GM10266 (cell line): ENCODE results near the gene ITGA1.

Source experiments
- DNase-seq: peaks from one replicate; pipeline ENCODE4 v3.0.0; 2012; ENCODE audit errors: extremely low spot score
- TF ChIP-seq, protein P1 (sequence below): IDR thresholded peaks from 2 replicates; pipeline ENCODE4 v1.5.1; 2012; ENCODE audit warnings: mild to moderate bottlenecking, low read depth; ENCODE audit not compliant: control insufficient read depth, insufficient read depth; ENCODE audit errors: missing control alignments

The ITGA1 gene

DNA sequence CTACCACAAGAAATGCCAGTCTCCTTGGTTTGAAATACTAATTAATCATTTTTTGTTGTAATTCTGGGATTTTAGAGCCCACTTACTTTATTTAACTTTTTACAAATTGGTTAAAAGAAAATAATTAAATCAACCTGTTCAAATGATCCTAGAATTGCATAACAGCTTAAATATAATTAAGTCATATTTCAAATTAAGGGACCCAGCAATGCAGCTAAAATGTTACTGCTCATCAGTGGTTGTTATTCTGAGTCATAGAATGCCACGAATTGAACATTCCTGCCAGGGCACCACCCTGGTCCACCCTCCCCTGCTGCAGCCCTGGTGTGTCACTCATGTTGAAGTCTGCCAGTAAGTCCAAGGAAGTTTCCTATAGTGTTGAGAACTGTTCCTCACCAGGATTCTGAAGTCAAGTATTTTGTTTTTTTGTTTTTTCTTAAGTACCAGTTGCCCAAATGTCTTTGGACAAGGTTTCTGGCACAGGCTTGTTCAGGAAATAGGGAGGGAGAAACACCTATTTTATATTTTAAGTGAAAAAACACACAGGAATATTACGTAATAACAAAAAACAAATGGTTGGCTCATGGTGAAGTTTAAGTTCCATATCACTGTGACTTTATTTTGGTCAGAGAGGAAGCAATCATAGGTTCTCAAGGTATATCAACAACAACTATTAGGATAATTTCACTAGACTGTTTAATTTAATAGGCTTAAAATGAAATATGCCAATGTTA lies 4.3 kb upstream of the ITGA1 start:
- DNase-seq = no peak
- TF ChIP-seq, protein P1, sequence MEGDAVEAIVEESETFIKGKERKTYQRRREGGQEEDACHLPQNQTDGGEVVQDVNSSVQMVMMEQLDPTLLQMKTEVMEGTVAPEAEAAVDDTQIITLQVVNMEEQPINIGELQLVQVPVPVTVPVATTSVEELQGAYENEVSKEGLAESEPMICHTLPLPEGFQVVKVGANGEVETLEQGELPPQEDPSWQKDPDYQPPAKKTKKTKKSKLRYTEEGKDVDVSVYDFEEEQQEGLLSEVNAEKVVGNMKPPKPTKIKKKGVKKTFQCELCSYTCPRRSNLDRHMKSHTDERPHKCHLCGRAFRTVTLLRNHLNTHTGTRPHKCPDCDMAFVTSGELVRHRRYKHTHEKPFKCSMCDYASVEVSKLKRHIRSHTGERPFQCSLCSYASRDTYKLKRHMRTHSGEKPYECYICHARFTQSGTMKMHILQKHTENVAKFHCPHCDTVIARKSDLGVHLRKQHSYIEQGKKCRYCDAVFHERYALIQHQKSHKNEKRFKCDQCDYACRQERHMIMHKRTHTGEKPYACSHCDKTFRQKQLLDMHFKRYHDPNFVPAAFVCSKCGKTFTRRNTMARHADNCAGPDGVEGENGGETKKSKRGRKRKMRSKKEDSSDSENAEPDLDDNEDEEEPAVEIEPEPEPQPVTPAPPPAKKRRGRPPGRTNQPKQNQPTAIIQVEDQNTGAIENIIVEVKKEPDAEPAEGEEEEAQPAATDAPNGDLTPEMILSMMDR = no peak

DNA sequence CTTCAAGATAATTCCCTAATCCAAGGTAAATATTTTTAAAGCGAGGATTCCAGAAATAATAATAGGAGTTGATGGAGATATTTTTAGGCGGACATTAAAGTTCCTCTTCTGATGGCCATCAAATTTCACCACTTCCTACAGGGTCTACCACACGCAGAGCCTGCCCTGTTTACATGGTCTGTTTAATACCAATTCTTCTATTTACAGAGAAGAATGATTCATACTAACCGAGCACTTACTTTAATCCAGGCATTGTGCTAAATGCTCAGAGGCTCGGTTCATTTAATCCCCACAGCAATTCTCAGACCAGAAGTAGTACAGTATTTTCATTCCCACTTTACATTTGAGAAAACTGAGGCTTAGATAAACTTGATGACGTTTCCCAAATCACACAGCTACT lies 3.0 kb upstream of the ITGA1 start:
- TF ChIP-seq, protein P1 = no peak
- DNase-seq = no peak

DNA sequence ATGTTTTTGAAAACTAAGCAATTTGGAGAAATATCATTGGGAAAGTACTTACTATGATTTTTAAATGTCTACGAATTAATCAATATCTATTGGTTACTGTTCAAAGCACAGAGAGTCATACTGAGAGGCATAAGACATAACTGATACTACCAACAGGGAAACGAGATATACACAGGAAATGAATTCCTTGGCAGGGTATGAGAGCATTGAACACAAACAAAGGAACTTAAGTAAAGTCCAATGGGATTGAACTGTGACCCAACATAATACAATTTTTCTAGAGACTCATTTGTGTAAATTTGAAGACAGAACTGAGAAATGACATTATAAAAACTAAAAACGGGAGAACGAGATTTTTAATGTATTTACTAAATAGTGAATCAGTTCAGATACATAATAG lies 1.3 kb upstream of the ITGA1 start:
- TF ChIP-seq, protein P1 = no peak
- DNase-seq = no peak

DNA sequence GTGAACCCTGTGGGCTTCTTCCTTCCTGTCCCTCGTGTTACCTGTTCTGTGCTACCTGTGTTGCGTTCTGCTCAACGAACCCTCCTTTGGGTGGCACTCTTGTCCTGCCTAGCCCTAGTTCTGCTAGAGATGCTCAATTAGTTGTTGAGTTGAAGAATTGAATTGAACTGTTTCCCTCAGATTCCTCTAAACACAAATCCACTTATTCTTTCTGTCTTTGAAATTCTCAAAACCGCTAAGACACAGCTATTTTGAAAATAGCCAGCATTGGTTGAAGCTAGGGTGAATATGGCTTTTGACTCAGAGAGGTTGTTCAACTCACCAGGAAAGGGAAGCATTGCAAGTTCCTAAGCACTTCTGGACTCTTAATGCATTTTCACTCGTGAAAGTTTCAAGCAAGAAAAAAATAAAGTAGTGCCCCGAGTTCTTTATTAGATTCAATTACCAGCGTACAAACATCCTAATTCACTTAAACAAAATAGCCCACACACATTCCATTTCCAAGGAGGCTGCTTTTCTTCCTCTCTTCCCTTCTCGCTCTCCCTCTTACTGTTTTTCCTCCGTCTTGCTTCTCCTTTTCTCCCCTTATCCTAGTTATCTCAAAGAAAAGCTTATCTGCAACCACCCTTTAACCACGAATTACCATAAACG lies 642 bp upstream of the ITGA1 start:
- TF ChIP-seq, protein P1 = peak; percentile 59
- DNase-seq = peak; percentile 39

DNA sequence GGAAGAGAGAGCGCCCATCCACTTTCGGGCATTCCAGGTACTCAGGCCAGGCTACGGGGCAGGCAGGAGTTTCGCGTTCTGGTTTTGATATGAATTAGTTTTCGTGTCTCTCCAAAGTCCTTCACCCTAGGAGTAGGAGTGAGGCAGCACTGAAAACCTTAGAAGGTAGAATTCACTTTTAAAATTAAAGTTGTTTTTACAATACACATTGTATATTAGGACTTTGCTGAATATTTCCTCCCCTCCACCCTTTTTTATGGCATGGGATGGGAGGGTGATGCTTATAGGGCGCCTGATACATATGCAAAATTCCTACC lies 747 bp downstream of the ITGA1 start:
- DNase-seq = no peak
- TF ChIP-seq, protein P1 = no peak

DNA sequence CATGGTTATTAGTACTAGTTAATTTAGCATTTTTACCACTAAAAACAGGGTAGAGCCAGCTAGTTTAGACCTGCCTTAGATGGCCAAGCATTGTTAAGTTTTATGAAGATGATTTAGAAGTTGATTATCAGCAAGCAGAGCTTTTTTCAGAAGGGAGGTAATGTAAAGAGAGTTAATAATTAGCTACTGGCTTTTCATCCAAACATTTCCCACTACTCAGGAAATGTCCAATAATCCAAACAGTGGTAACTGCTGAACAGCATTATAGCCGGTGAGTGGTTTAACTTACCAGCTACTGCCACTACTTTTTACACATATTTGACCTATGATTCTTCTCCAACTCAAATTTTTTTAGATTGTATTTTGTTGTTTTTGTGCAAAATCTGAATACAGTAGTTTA lies 1.7 kb downstream of the ITGA1 start:
- DNase-seq = no peak
- TF ChIP-seq, protein P1 = no peak

DNA sequence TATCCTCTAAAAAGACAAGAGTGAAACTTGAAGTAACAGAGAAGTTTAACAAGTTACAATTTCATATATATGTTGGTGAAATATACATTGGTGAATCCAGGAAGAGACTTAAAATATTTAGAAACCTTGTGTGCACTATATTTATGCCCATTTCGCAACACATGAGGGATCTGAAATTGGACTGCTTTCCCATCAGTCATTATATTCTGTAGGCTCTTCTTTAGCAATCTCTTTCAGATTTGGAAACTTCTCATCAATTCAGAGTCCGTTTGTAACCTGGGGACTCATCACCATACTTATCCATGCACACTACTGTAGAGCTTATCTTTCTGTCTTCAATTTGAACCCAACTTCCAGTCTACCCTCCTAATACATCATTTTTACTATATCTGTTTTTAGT lies 2.1 kb downstream of the ITGA1 start:
- TF ChIP-seq, protein P1 = no peak
- no peak for DNase-seq
